Trophoblast cell (in vitro differentiated cells and primary cell): ENCODE results near the gene SLC34A1.

Experiments
- DNase-seq, 2 donors: peaks; one replicate each; pipeline ENCODE4 v3.0.0-alpha.2; 2016
- H2AFZ ChIP-seq: 2 replicates; pipeline ENCODE4 v1.6.1; 2013; ENCODE audit warnings: low read length, moderate library complexity, mild to moderate bottlenecking; ENCODE audit not compliant: insufficient read depth, poor library complexity
- H2AK5ac ChIP-seq: 2 replicates; pipeline ENCODE4 v1.6.1; 2013; ENCODE audit warnings: mild to moderate bottlenecking, low read length
- H2BK120ac ChIP-seq: 2 replicates; pipeline ENCODE4 v1.6.1; 2013; ENCODE audit warnings: low read length, mild to moderate bottlenecking, moderate library complexity; ENCODE audit not compliant: insufficient read depth, poor library complexity
- H2BK12ac ChIP-seq: 2 replicates; pipeline ENCODE4 v1.6.1; 2013; ENCODE audit warnings: mild to moderate bottlenecking, low read length, moderate library complexity
- H2BK5ac ChIP-seq: 2 replicates; pipeline ENCODE4 v1.6.1; 2013; ENCODE audit warnings: low read length, low read depth, moderate library complexity, mild to moderate bottlenecking; ENCODE audit not compliant: poor library complexity
- H3K14ac ChIP-seq: 2 replicates; pipeline ENCODE4 v1.6.1; 2013; ENCODE audit warnings: mild to moderate bottlenecking, low read length
- H3K18ac ChIP-seq: 2 replicates; pipeline ENCODE4 v1.6.1; 2013; ENCODE audit warnings: mild to moderate bottlenecking, low read length
- H3K23ac ChIP-seq: 2 replicates; pipeline ENCODE4 v1.6.1; 2013; ENCODE audit warnings: low read length
- H3K27ac ChIP-seq: 2 replicates; pipeline ENCODE4 v1.5.1; 2013; ENCODE audit warnings: low read depth, mild to moderate bottlenecking, inconsistent platforms, low read length, moderate library complexity
- H3K27me3 ChIP-seq: 2 replicates; pipeline ENCODE4 v1.6.1; 2013; ENCODE audit warnings: inconsistent platforms, mild to moderate bottlenecking, low read length, moderate library complexity; ENCODE audit not compliant: insufficient read depth
- H3K36me3 ChIP-seq, 2 experiments: 1 replicate in 1 of 2; 2 replicates in 1 of 2; pipeline ENCODE4 v1.6.1; 2013; ENCODE audit warnings: low read length in 2 of 2, mild to moderate bottlenecking in 2 of 2, moderate library complexity in 1 of 2; ENCODE audit not compliant: insufficient read depth in 2 of 2, control insufficient read depth in 1 of 2
- H3K4ac ChIP-seq: 2 replicates; pipeline ENCODE4 v1.6.1; 2013; ENCODE audit warnings: low read depth, mild to moderate bottlenecking, low read length, moderate library complexity
- H3K4me1 ChIP-seq, 2 experiments: 1 replicate in 1 of 2; 2 replicates in 1 of 2; pipeline ENCODE4 v1.6.1; 2013; ENCODE audit warnings: low read length in 2 of 2, mild to moderate bottlenecking in 2 of 2, moderate library complexity in 1 of 2; ENCODE audit not compliant: insufficient read depth in 2 of 2, control insufficient read depth in 1 of 2
- H3K4me2 ChIP-seq: 2 replicates; pipeline ENCODE4 v1.6.1; 2013; ENCODE audit warnings: inconsistent platforms, mild to moderate bottlenecking, low read length, moderate library complexity
- H3K4me3 ChIP-seq: 2 replicates; pipeline ENCODE4 v1.5.1; 2013; ENCODE audit warnings: mild to moderate bottlenecking, low read depth, low read length, inconsistent platforms
- H3K79me1 ChIP-seq: one replicate; pipeline ENCODE4 v1.6.1; 2013; ENCODE audit warnings: low read length
- H3K79me2 ChIP-seq: 2 replicates; pipeline ENCODE4 v1.6.1; 2013; ENCODE audit warnings: low read length, mild to moderate bottlenecking; ENCODE audit not compliant: control insufficient read depth, insufficient read depth, poor library complexity
- H3K9ac ChIP-seq: 2 replicates; pipeline ENCODE4 v1.6.1; 2013; ENCODE audit warnings: mild to moderate bottlenecking, low read length
- H3K9me3 ChIP-seq: 2 replicates; pipeline ENCODE4 v1.6.1; 2013; ENCODE audit warnings: low read depth, mild to moderate bottlenecking, control low read depth, inconsistent platforms, low read length; ENCODE audit not compliant: insufficient read depth
- H4K12ac ChIP-seq: 2 replicates; pipeline ENCODE4 v1.6.1; 2013; ENCODE audit warnings: low read depth, mild to moderate bottlenecking, low read length, moderate library complexity
- H4K8ac ChIP-seq: 2 replicates; pipeline ENCODE4 v1.6.1; 2013; ENCODE audit warnings: low read depth, mild to moderate bottlenecking, low read length, moderate library complexity
- H4K91ac ChIP-seq: one replicate; pipeline ENCODE4 v1.6.1; 2013; ENCODE audit warnings: low read depth, mild to moderate bottlenecking, low read length, moderate library complexity
- WGBS: extraction: QIAGEN DNeasy Blood & Tissue Kit; methylation state at CpG from one replicate; pipeline ENCODE4 v1.1.7; 2013; ENCODE audit warnings: missing lambda C conversion rate; ENCODE audit not compliant: insufficient read length, insufficient coverage; ENCODE audit errors: extremely low coverage; 5-methylcytosine and 5-hydroxymethylcytosine counted together

SLC34A1 gene

GRCh38 chr5:177355868-177356168, 28.4 kb upstream of the SLC34A1 start:
- H3K23ac ChIP-seq: no peak overlapping the region
- H4K91ac ChIP-seq: no peak overlapping the region
- H2BK12ac ChIP-seq: no peak overlapping the region
- H2BK5ac ChIP-seq: no peak overlapping the region
- H3K4me3 ChIP-seq: no peak overlapping the region
- no peak overlapping the region for H3K9ac ChIP-seq
- H3K79me1 ChIP-seq: peaks cover 10% of the 10 kb centered on the region
- H3K79me2 ChIP-seq: peaks cover 9% of the 10 kb centered on the region
- no CpG with 5 or more reads among the region's 1 CpG for WGBS
- H3K4ac ChIP-seq: no peak overlapping the region
- H2AK5ac ChIP-seq: no peak overlapping the region
- no peak for DNase-seq
- no peak overlapping the region for H3K4me2 ChIP-seq
- no peak overlapping the region for H2BK120ac ChIP-seq
- H3K27me3 ChIP-seq: no peaks in the 10 kb centered on the region
- H3K9me3 ChIP-seq: no peaks in the 10 kb centered on the region
- H4K12ac ChIP-seq: no peak overlapping the region
- peaks cover 5 to 6% of the 10 kb centered on the region in 2 experiments for H3K4me1 ChIP-seq
- no peak overlapping the region for H3K14ac ChIP-seq
- H4K8ac ChIP-seq: no peak overlapping the region
- H3K18ac ChIP-seq: no peak overlapping the region
- H3K27ac ChIP-seq: no peak overlapping the region
- H2AFZ ChIP-seq: no peak overlapping the region
- no peaks in the 10 kb centered on the region for H3K36me3 ChIP-seq

DNA sequence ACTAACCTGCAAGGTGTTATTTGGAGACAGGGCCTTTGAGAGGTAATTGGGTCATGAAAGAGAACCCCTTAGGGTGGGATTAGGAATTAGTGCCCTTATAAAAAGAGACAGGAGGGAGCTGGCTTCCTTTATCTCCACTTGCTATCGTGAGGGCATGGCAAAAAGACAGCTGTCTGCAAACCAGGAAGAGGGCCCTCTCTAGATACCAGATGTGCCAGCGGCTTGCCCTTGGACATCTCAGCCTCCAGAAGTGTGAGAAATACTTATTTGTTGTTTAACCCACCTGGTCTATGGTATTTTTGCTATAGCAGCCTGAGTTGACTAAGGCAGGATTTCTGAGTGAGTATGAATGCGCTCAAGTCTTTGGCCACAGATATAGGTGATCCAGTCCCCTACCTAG, 27.5 kb upstream of the SLC34A1 start:
- no peak overlapping the region for H3K9ac ChIP-seq
- no peak overlapping the region for H4K91ac ChIP-seq
- no peak overlapping the region for H3K14ac ChIP-seq
- H3K18ac ChIP-seq: no peak overlapping the region
- H3K23ac ChIP-seq: no peak overlapping the region
- no peak overlapping the region for H4K12ac ChIP-seq
- H3K4ac ChIP-seq: no peak overlapping the region
- H2BK12ac ChIP-seq: no peak overlapping the region
- H3K79me1 ChIP-seq: peaks cover 3% of the 10 kb centered on the region
- H2BK5ac ChIP-seq: no peak overlapping the region
- H3K79me2 ChIP-seq: peaks cover 1% of the 10 kb centered on the region
- peaks cover 3 to 4% of the 10 kb centered on the region in 2 experiments for H3K4me1 ChIP-seq
- H3K27ac ChIP-seq: no peak overlapping the region
- no peaks in the 10 kb centered on the region for H3K9me3 ChIP-seq
- WGBS: no CpG with 5 or more reads among the region's 3 CpGs
- no peak for DNase-seq
- no peaks in the 10 kb centered on the region for H3K36me3 ChIP-seq
- H3K4me2 ChIP-seq: no peak overlapping the region
- no peak overlapping the region for H2AFZ ChIP-seq
- no peak overlapping the region for H3K4me3 ChIP-seq
- no peak overlapping the region for H4K8ac ChIP-seq
- H2AK5ac ChIP-seq: no peak overlapping the region
- H2BK120ac ChIP-seq: no peak overlapping the region
- H3K27me3 ChIP-seq: no peaks in the 10 kb centered on the region

DNA sequence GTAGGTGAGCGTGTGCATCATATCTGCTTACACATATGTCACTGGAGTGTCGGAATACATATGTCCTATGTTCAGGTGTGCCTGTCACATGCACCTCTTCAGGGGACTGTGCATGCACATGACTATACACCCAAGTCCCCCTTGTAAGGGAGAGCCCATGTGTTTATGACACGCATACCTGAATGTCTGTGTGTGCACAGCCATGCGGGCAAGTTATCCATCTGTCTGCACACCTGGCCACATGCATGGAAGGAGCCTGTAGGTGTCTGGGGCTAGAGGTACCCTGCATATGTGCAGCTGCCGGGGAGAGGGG, 27.1 kb upstream of the SLC34A1 start:
- Histone ChIP-seq H3K14ac (no peak overlapping the region), H2BK120ac (no peak overlapping the region), H3K27me3 (no peaks in the 10 kb centered on the region), H3K4me3 (no peak overlapping the region), H4K91ac (no peak overlapping the region), H3K27ac (no peak overlapping the region), H3K4me2 (no peak overlapping the region), H3K79me2 (no peaks in the 10 kb centered on the region), H3K23ac (no peak overlapping the region), H3K18ac (no peak overlapping the region), H4K8ac (no peak overlapping the region), H2BK5ac (no peak overlapping the region), H3K4ac (no peak overlapping the region), H4K12ac (no peak overlapping the region), H2AFZ (no peak overlapping the region), H3K9ac (no peak overlapping the region), H3K36me3 (no peaks in the 10 kb centered on the region), H3K79me1 (peaks cover under 1% of the 10 kb centered on the region), H2AK5ac (no peak overlapping the region), H3K9me3 (no peaks in the 10 kb centered on the region), H3K4me1 (peaks cover 1 to 2% of the 10 kb centered on the region in 2 experiments), H2BK12ac (no peak overlapping the region)
- no CpG with 5 or more reads among the region's 5 CpGs for WGBS
- DNase-seq: peak; percentile 54 to 73

- Histone ChIP-seq H3K79me2 (no peaks in the 10 kb centered on the region), H3K14ac (no peak within 1 kb of the TSS), H3K36me3 (no peaks in the 10 kb centered on the region), H4K8ac (no peak within 1 kb of the TSS), H4K12ac (no peak within 1 kb of the TSS), H2AK5ac (no peak within 1 kb of the TSS), H3K4me1 (peaks cover 0 to 2% of the 10 kb centered on the region in 2 experiments), H3K27ac (no peak within 1 kb of the TSS), H4K91ac (no peak within 1 kb of the TSS), H3K79me1 (no peaks in the 10 kb centered on the region), H3K18ac (no peak within 1 kb of the TSS), H2BK120ac (no peak within 1 kb of the TSS), H3K4ac (no peak within 1 kb of the TSS), H2BK5ac (no peak within 1 kb of the TSS), H3K4me3 (no peak within 1 kb of the TSS), H3K9me3 (no peaks in the 10 kb centered on the region), H3K27me3 (no peaks in the 10 kb centered on the region), H2BK12ac (no peak within 1 kb of the TSS), H3K4me2 (no peak within 1 kb of the TSS), H2AFZ (no peak within 1 kb of the TSS), H3K23ac (no peak within 1 kb of the TSS), H3K9ac (no peak within 1 kb of the TSS)
- no CpG with 5 or more reads among the region's 37 CpGs for WGBS
- peak in 1 of 2 donors; percentile 53 for DNase-seq
Observed at GRCh38 chr5:177357459-177358351, 26.5 kb upstream of the SLC34A1 start, which contains the start of gene RGS14. RGS14 (plus strand) TSS chr5:177357924; CDS start chr5:177358025, 101 bp downstream.
